GM21360 (cell line): ENCODE data around the gene NKD1.
"Not testable (repeated sequence)": the region's sequence is repeated elsewhere in the genome, so short reads cannot be mapped to it uniquely, and the experiment has no call there.

Experiments
- ATAC-seq: cut with Tn5 transposase; IDR thresholded peaks from one replicate; pipeline ENCODE4 v1.9.1; 2021; ENCODE audit warnings: mild to moderate bottlenecking, moderate library complexity; ENCODE audit not compliant: unreplicated experiment

NKD1 gene

GRCh38 chr16:50548125-50548908 lies at the start of gene NKD1:
NKD1 (plus strand) TSS chr16:50548396; CDS start chr16:50548554, 158 bp downstream.
- ATAC-seq = peak; percentile 76

- no peak for ATAC-seq
Observed at GRCh38 chr16:50498431-50499155, 49.6 kb upstream of the NKD1 start.

GRCh38 chr16:50499254-50499653 lies 48.9 kb upstream of the NKD1 start:
- ATAC-seq = no peak

GRCh38 chr16:50500171-50500874 lies 47.9 kb upstream of the NKD1 start:
- ATAC-seq = no peak

GRCh38 chr16:50501251-50501650 lies 46.9 kb upstream of the NKD1 start:
- no peak for ATAC-seq

GRCh38 chr16:50501986-50502615 lies 46.1 kb upstream of the NKD1 start:
- ATAC-seq = no peak

- no peak for ATAC-seq
Observed at GRCh38 chr16:50502616-50503011, 45.6 kb upstream of the NKD1 start.

GRCh38 chr16:50503868-50504531 lies 44.2 kb upstream of the NKD1 start:
- ATAC-seq = not testable (repeated sequence)

- ATAC-seq = no peak
Observed at GRCh38 chr16:50505115-50505514, 43.1 kb upstream of the NKD1 start.

GRCh38 chr16:50505714-50506542 lies 42.3 kb upstream of the NKD1 start:
- ATAC-seq = no peak

GRCh38 chr16:50506543-50506937 lies 41.7 kb upstream of the NKD1 start:
- ATAC-seq = no peak

- no peak for ATAC-seq
Observed at GRCh38 chr16:50507397-50507796, 40.8 kb upstream of the NKD1 start.

- ATAC-seq = no peak
Observed at GRCh38 chr16:50509521-50510341, 38.5 kb upstream of the NKD1 start.

- no peak for ATAC-seq
Observed at GRCh38 chr16:50515218-50515617, 33.0 kb upstream of the NKD1 start.

GRCh38 chr16:50516401-50516800 lies 31.8 kb upstream of the NKD1 start:
- no peak for ATAC-seq

GRCh38 chr16:50516890-50517289 lies 31.3 kb upstream of the NKD1 start:
- ATAC-seq = no peak

GRCh38 chr16:50517450-50518252 lies 30.5 kb upstream of the NKD1 start:
- no peak for ATAC-seq

- no peak for ATAC-seq
Observed at GRCh38 chr16:50519001-50519400, 29.2 kb upstream of the NKD1 start.
